WI38 (cell line): ENCODE data around the gene SZRD1.

ENCODE experiments used
- H3K4me3 ChIP-seq: 2 replicates; pipeline ENCODE4 v1.5.1; 2011; ENCODE audit warnings: low read depth, mild to moderate bottlenecking, control low read depth, low read length
- TF ChIP-seq, protein P1 (sequence below): IDR thresholded peaks from 2 replicates; pipeline ENCODE4 v1.5.1; 2012; ENCODE audit warnings: low read depth, mild to moderate bottlenecking, control low read depth, low read length

SZRD1 gene

DNA sequence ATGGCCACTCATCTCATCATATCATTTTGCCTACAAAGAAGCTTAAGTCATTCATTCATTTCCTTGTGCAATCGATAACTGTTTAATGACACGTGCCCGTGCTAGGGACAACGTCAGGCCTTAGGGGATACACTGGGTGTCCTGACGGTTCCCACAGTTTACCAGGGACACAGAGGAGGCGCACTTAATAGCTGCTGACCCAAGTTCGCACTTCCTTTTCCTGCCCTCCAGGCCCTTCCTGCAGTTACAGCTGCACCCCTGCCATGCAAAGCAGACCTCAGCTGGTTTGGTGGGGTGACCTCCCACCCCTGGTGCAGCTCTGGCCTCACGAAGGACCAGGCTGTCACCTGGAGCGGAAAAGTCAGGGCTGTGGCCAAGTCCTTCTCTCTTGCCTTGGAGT lies 66.0 kb downstream of the SZRD1 start:
- no peak overlapping the region for H3K4me3 ChIP-seq
- TF ChIP-seq, protein P1, sequence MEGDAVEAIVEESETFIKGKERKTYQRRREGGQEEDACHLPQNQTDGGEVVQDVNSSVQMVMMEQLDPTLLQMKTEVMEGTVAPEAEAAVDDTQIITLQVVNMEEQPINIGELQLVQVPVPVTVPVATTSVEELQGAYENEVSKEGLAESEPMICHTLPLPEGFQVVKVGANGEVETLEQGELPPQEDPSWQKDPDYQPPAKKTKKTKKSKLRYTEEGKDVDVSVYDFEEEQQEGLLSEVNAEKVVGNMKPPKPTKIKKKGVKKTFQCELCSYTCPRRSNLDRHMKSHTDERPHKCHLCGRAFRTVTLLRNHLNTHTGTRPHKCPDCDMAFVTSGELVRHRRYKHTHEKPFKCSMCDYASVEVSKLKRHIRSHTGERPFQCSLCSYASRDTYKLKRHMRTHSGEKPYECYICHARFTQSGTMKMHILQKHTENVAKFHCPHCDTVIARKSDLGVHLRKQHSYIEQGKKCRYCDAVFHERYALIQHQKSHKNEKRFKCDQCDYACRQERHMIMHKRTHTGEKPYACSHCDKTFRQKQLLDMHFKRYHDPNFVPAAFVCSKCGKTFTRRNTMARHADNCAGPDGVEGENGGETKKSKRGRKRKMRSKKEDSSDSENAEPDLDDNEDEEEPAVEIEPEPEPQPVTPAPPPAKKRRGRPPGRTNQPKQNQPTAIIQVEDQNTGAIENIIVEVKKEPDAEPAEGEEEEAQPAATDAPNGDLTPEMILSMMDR: no peak

DNA sequence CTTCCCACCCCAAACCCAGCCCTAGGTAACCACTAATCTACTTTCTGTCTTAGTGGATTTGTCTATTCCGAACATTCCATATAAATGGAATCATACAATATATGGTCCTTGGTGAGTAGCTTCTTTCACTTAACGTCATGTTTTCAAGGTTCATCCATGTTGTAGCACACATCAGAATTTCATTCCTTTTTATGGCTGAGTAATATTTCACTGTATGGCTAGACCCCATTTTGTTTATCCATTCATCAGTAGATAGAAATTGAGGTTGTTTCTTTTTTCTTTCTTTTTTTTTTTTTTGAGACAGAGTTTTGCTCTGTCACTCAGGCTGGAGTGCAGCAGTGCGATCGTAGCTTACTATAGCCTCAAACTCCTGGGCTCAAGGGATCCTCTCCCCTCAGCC lies 67.0 kb downstream of the SZRD1 start:
- H3K4me3 ChIP-seq: no peak overlapping the region
- TF ChIP-seq, protein P1: no peak

DNA sequence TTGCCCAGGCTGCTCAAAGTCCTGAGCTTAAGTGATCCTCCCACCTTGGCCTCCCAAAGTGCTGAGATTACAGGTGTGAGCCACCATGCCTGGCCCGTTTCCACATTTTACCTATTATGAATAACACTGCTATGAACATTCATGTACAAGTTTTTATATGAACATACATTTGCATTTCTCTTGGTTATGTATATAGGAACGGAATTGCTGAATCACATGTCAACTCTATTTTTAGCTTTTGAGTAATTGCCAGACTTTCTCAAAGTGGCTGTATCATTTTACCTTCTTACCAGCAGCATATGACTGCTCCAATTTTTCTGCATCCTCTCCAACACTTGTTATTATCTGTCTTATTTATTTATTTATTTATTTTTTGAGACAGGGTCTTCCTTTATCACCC lies 67.5 kb downstream of the SZRD1 start:
- TF ChIP-seq, protein P1: no peak
- H3K4me3 ChIP-seq: no peak overlapping the region

DNA sequence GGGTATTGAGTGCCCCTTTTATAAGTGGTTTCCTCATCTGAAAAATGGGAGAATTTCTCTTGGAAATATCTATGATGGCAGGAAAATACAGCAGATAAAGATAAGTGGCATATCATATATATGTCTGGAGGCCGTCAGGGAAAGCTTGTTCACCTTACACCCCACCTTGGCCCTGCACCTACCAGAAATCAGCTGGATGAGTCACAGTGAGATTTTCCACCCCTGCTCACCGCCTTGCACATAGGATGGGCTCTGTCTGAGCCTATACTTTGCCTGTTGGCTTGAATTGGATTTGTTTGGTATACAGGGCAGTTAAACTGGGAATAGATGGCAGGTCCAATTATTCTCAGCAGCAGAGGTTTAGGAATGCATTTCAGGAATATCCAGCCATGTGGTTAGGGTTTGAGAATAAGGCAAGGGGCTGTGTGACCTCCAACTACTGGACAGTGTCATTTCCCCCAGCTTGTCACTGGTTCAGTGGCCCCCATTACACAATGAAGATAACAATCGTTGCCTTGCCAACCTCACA lies 70.0 kb downstream of the SZRD1 start, which contains the start of gene SPATA21:
Gene SPATA21, minus strand, starts transcription at position 479 of the 529 bp plus-strand sequence. CDS start 6,053 bp downstream, outside the sequence.
- no peak within 1 kb of the TSS for H3K4me3 ChIP-seq
- TF ChIP-seq, protein P1: no peak

DNA sequence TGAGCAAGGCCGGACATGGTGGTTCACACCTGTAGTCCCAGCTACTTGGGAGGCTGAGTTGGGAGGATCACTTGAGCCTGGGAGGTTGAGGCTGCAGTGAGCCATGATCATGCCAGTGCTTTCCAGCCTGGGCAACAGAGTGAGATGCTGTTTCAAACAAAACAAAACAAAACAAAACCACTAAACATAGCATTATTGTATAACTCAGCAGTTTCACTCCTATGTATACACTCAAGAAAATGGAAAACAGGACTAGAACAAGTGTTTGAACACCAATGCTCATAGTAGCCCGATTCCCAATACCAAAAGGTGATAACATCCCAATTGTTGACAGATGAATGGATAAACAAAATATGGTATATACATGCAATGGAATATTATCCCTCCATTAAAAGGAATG lies 71.5 kb downstream of the SZRD1 start:
- TF ChIP-seq, protein P1: no peak
- H3K4me3 ChIP-seq: no peak overlapping the region

DNA sequence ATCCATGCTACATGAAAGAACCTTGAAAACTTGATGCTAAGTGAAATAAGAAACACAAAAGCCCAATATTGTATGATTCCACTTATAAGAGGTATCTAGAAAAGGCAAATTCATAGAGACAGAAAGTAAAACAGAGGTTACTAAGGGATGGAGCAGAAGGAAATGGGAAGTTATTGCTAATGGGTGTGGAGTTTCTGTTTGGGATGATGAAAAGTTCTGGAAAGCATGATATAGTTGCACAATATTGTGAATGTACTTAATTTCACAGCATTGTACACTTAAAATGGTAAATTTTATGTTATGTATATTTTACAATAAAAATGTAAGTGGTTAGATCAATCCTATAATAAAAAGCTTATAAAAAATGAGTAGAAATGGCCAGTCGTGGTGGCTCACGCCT lies 71.9 kb downstream of the SZRD1 start:
- no peak overlapping the region for H3K4me3 ChIP-seq
- TF ChIP-seq, protein P1: no peak

DNA sequence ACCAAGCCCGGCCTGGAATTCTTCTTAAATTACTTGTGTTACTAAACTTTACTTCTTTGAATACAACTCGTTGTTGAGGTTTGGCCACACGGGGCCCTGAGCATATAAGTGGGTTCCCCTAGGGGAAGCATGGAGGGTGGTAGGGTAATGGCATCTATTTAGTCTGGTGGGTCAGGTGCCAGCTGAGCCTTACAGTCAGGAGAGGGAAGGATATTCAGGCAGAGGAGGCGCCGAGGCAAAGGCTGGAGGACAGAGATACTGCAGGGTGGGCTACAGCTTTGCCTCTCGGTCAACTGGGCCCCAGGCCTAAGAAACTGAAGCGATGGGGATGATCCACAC lies 73.1 kb downstream of the SZRD1 start:
- H3K4me3 ChIP-seq: peak overlapping the region; percentile 27; the same call in 1 of the 2 replicates
- TF ChIP-seq, protein P1: no peak; the same call in 1 of the 2 replicates
